ENCODE measurements around the gene PTPRN2.
"Not testable (repeated sequence)": the region's sequence is repeated elsewhere in the genome, so short reads cannot be mapped to it uniquely, and the experiment has no call there.

PTPRN2 gene

DNA sequence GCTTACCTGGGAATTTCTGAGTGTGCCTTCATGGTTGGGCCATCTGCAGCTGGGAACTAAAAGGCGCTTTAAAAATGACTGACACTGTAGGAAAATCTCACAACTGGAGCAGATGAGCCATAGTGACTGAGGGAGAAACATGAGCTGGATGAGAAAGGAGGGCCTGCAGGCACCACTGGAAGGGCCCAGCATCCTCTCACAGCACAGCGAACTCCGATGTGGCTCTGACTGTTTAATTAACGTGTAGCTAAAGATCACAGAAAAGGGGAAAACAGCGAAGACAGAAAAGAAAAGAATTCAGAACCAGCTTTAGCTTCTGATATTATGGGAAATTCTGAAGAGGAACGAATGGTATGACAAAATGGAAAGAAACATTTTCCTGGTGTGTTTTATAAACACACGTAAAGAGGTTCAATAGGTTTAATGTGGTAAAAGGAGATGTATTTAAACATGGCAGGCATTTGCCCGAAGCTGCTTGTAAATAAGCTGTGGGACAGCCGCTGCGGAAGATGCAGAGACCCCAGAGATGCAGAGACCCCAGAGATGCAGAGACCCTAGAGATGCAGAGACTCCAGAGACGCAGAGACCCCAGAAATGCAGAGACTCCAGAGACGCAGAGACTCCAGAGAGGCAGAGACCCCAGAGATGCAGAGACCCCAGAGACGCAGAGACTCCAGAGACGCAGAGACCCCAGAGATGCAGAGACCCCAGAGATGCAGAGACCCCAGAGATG, 534.3 kb downstream of the PTPRN2 start:
- DNase-seq, result no peak

DNA sequence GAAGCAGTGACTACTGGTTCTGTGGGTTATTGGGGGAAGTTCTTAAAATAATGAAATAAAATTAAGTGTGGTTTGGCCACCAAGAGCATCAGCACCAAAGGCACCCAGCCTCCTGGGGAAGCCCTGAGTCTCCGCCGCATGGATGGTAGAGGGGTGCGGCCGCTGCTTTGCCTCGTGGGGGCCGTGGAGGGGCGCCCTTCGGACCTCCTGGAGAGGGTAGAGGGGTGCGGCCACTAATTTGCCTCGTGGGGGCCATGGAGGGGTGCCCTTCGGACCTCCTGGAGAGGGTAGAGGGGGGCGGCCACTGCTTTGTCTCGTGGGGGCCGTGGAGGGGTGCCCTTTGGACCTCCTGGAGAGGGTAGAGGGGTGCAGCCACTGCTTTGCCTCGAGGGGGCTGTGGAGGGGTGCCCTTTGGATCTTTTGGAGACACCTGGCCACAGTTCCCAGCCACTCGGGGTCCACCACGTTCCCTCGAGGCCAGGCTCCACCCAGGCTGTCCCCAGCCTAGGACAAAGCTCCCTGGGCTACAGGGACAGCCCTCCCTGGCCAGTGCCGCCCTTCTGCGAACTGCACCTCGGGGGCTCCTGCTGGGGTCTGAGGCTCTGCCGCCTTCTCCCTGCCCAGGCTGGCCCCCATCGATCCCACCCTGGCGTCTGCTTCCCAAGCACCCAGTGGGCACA, 535.1 kb downstream of the PTPRN2 start:
- no peak for DNase-seq

DNA sequence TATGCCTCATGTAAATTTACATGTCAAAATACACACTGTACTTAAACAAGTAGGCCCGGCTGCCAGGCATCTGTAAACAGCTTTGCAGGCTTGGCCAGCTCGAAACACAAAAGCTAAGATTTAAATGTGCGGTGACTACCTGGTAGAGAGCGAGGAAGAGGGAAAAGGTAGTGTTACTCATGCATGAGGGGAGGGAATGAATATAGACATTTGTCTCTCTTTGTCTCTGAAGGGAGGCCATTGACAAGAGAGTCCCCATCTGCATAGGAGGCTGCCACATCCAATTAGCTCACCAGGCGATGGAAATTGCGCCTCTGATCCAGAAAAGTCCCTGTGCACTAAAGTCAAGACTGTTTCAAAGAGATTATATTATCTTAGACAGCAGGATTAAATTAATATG, 535.8 kb downstream of the PTPRN2 start:
- DNase-seq, result no peak

DNA sequence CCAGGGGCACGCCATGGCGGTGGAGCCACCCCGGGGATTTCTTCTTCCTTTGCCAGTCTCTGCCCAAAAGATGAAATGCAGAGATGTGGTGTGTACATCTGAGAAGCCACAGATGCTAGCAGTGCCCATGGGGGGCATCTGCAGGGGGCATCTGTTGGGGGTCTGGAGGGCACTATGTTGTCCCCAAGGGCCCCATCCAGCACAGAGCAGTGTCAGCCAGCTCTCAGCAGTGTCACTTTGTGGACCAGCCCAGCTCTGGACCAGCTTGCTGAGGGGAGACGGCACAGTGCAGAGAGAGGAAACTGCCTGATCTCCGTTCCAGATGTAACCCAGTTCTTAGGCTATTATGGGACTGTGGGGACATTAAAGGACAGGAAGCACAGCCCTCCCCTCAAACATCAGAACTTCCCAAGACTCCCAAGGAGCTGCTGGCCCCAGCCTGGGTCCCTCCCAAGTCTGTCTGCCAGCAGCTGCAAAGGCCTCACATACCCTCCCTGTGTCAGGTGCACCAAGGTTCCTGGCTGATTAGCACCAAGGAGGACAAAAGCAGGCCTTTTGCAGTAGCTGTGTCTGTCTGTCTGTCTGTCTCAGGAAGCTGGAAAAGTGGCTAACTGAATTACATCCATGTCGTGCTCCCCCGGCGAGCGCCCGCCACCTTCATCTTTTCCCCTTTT, 536.5 kb downstream of the PTPRN2 start:
- DNase-seq, result no peak

DNA sequence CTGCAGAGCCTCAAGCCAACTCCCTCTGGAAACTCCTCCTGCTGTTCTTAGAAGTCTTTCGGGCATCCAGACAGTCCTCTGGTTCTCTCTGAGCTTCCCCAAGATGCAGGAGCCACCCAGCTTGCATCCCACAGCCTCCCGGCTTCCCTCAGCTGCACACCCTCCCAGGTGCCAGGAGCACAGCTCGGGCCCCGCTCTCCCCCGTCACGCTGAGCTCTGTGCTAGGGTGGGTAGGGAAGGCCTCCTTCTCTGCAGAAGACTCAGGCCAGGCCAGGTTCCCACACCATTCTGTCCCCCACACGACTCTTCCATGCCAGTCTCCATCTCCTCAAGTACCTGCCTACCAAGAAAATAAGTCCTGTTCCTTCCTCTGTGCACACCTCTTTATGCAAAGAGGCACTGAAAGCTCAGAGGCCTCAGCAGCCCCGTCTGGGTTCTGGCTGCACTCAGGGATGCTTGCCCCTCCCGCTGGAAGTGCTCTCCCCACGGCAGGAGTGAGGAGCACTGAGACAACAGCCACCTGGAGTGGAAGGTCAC, 537.1 kb downstream of the PTPRN2 start:
- no peak for DNase-seq

DNA sequence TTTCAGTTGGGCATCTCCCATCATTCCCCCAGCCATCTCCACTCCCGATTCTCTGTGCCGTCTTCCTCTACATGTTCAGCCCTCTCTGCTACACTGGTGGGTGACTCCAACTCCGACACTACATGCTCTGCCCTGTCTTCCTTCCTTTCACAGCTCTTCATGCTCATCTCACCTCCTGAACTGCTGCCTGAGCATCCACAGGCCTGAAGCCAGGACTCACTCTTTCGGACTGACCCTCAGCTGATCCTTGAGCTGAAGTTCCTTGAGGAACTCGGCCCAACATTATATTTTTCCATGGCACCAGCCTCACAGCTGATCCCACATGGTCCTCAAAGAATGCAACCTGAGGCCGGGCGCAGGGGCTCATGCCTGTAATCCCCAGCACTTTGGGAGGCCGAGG, 538.4 kb downstream of the PTPRN2 start:
- no peak for DNase-seq

DNA sequence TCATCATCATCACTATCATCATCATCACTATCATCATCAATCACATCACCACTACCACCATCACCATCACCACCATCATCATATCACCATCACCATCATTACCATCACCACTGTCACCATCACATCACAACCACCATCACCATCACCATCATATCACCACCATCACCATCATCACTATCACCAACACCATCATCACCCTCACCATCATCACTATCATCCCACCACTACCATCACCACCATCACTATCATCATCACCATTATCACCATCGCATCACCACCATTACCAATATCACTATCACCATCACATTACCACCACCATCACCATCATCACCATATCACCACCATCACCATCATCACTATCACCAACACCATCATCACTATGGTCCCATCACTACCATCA, 539.1 kb downstream of the PTPRN2 start:
- no peak for DNase-seq

DNA sequence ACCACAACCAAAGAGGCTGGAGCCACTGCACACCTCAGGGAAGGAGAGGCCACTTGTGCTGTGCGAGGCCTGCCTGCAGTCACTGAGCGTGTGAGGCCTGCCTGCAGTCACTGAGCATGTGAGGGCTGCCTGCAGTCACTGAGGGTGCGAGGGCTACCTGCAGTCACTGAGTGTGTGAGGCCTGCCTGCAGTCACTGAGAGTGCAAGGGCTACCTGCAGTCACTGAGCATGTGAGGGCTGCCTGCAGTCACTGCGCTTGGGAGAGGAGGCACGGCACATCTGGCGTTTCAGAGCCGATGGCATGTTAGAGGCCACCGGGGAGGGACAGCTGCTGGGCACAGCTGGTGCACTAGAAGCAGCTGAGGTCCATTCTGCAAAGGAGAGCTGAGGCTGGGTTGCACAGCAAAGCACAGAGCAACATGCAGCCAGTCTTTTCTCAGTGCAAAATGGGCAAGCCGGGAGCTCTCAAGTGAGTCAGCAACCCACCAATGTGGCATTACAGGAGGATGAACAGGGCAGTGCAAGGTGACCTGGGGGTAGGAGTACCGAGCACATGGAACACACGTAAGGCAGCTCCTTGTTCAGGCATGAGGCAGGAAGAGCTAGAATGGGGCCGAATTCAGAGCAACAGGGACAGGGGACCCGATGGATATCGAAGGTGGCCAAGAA, 540.1 kb downstream of the PTPRN2 start:
- no peak for DNase-seq

DNA sequence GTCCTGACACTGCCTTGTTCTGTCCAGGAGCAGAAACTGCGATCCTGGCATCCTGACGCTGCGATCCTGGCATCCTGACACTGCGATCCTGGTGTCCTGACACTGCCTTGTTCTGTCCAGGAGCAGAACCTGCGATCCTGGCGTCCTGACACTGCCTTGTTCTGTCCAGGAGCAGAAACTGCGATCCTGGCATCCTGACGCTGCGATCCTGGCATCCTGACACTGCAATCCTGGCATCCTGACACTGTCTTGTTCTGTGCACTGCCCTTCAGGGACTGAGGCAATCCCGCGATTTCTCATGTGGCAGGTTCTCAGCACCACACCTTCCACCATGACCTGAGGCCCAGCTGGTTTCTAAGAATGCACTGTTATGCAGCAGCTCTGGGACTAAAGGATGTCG, 541.4 kb downstream of the PTPRN2 start:
- DNase-seq, result not testable (repeated sequence)

DNA sequence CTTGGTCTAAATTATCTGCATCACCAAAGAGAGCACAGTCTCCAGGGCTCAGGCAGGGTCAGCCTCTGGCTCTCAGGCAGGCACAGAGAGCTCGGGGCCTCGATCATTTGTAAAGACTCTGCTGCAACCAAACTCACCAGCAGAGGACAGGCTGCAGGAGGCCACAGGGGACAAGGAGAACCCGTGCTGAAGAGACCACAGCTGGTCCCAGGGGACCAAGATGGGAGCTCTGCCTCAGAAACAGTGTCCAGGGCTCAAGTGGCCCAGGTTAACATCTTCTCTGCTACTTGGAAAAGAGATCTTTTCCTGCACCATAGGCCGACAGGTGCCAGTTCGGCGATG, 543.2 kb downstream of the PTPRN2 start:
- DNase-seq, result no peak

DNA sequence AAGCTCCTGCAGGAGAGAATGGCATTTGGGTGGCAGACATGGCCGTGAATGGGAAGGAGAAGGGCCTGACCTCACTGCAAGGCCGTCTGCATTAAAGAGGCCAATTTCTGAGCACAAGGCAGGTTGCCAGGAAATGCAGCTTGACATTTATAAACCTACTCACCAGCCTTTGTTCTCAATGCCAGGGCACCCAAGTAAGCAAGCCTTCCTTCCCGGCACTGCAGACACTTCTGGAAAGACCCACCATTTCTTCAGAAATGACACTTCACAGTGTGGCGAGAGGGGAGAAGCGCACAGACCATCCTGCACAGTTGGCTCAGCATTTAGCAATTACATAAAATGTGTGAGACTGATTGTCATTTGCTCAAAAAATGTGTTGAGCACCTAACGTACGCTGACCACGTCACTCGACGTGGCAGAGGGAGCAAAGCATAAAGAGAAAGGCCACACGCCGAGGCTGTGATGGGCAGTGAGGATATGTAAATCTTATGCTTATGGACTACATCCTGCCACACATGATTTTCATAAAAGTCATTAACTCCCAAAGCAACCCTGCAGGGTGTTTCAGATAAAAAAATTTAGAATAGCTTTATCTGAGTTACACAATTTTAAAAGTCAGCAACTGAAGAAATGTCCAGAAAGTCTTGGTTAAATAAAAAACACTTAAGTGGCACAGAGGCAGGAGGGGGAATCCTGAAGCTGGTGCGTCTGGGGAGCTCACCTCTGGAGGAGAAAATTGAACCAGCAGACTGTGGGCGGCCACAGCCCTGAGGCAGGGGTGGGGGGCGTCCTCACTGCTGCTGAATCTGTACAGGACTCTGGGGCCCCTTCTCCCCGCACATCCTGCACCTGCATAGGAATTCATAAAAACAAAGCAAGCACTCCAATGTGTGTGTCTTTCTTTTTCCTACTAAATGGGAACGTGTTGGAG, 543.8 kb downstream of the PTPRN2 start:
- no peak for DNase-seq

DNA sequence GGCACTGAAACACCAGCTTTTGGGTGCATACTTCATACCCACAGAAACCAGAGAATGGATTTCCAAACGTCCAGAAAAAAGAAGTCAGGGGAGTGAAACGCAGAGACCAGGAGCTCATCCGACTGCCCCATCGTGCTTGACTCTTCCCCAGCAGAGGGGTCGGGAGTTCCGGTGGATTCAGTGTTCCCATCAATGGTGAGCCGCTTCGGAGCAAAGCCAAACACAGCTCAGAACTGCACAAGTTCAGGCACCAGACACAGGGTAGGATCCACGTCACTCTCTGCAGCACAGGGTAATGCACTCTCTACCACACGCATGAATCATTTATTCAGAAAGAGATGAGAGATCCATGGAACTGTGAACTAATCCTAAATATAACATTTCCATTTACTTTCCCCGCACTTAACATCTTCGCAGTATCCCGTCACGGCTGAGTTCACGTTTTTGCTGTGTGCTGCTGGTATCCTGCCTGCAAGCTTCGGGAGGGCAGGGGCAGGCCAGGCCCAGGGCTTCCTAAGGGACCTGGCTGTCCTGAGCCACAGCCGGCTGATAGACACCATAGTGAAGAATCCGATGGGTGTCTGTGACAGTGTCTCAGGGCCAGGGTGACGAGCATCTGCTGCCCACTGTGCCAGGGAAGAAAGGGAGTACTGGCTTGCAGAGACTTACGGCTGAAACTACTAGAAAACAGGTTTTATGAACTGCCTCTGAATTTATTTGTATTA, 545.3 kb downstream of the PTPRN2 start:
- no peak for DNase-seq

DNA sequence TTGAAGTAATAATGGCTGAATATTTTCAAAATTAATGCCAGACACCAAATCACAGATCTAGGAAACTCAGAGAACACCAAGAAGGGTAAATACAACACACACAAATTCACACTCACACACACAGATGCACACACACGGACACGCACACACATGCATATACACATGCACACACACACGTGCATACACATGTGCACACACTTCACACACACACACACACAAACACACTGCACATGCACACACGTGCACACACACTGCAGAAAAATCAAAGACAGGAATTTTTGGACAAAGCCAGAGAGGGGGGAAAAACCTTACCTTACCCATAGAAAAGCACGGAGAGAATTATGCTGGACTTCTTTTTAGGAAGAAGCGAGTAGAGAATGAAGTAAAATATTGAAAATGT, 547.4 kb downstream of the PTPRN2 start:
- no peak for DNase-seq

DNA sequence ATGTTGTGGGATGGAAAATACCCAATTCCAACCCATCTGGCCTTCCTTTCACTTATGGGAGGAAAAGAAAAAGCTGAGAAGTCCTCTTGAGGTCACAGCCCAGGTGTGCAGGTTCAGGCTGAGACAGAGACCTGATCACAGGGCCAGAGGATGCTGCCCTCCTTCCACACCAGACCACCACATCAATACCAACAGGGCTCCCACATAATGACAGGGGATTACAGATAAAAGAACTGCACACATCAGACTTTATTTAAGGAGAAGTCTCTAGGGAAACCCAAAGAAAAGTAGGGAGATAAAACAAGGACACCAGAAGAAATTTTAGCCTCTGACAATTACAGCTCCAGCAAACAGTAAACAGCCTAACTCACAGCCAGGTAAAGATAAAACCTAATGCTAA, 548.4 kb downstream of the PTPRN2 start:
- DNase-seq, result no peak

DNA sequence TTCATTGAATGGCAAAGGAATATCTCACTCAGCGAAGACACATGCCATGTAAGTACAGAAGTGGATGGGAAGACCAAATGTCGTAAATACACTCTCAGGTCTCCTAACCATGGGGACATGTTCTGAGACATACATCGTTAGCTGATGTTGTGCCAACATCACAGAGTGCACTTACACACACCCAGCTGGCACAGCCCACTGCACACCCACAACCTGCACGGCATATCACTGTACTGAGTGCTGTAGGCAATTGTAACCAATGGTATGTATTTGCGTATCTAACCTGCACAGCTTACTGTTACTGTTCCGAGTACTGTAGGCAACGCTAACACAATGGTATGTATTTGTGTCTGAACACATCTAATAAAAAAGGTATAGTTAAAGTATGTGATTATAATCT, 550.4 kb downstream of the PTPRN2 start:
- DNase-seq, result no peak

DNA sequence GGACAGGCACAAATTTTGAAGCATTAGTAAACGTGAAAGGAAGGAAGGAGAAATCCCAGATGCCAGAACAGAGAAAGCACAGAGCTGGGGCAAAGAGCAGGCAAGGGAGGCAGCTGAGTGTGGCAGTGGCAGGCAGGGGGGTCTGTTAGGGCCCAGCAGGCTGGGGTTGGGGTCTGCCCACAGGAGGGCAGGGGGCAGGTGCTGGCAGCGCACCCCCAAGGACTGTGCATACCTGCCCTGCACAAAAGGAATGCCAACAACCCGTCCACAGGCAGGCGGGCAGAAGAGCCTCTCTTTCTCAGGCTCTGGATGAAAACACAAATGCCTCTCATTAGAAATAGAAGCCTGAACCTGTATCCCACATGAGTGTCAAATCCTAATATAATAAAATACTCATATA, 552.3 kb downstream of the PTPRN2 start:
- no peak for DNase-seq

DNA sequence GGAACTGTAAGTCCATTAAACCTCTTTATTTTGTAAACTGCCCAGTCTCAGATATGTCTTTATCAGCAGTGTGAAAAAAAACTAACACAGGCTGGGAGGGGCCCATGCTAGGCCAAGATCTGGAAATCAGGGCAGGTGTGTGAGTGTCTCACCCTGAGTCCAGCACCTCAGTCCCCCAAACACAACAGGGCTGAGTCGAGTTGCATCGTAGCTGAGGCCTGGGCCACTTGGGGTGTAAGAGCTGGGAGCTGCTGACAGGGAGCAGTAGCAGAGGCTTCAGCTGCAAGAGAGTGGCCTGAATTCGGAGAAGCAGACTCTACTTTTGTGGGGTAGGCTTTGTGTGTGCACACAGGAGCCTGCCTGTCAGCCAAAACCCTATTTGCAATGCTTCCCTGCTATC, 553.1 kb downstream of the PTPRN2 start:
- no peak for DNase-seq

DNA sequence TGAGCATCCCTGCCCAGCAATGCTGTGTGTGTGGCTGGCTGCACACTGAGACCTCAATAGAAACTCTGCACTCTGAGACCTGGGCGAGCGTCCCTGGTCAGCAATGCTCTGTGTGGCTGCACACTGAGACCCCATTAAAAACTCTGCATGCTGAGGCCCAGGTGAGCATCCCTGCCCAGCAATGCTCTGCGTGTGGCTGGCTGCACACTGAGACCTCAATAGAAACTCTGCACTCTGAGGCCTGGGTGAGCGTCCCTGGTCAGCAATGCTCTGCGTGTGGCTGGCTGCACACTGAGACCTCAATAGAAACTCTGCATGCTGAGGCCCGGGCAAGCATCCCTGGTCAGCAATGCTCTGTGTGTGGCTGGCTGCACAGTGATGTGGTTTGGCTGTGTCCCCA, 553.7 kb downstream of the PTPRN2 start:
- not testable (repeated sequence) for DNase-seq

DNA sequence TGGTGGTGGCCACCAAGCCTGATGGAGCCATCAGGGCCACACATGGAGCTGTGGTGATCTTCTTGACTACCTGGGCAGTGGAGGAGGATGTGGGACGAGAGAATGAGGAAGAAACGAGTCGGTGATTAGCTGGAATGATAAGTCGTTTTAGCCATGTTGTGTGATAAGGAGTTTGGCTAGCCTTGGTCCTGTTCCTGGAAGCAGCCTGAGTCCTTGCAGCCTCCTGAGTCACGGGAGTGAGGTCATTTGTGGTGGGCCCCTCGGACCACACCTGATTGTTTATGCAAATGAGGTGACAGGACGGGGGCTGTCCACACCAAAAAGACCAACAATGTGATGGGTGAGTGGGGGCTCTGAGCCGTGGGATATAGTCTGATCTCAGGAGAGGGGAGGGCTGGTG, 554.4 kb downstream of the PTPRN2 start:
- no peak for DNase-seq

DNA sequence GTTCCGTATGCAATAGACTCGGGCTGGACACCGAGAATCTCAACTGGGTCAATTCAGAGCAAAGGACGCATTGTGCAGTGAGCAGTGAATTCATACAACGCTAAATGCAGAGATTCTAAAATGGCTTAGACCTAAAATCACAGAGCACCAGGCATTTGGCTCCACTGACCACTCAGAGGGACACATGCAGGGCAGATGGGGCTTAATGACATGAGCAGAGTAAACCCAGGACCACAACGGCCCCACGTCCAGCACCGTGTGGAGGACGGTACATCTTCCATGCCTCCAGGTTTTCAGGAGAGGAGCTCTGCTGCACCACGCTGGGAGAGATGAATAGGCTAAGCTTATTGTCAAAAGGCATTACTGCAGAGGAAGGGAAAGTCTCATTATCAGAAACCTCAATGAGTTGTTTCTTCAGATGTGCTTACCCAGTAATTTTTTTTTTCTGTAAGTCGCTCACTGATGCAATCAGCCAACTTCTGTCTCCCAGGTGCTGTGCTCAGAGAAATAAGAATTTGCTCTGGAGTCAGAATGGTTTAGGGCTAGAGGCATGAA, 555.0 kb downstream of the PTPRN2 start:
- DNase-seq, result no peak

DNA sequence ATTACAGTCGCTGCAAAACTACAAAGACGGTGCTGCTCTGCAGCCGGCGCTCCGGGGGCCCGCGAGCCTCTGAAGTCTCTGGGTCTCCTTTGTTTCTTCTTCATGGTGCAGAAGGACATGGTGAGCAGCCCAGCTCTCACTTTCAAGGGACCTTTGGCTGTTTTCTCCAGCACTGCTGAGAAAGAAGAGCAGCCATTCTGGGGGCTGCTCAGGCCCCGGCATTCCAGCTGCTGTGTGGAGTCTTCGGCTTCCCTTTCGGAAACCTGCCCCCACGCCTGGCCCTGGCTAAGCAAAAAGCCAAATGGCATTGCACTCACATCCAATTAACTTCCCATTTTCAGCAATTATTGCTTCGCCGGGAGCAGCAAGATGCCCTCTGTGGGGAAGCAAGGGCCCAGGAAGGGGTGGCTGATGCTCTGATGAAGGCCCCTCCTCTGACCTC, 555.7 kb downstream of the PTPRN2 start:
- no peak for DNase-seq

Data from NCI-H1417 treated with DMSO at 0.1 percent for 48 hours (cell line).